SU-DHL-6 (cell line): ENCODE data around the gene GSK3B.

Experiments used
- H2AFZ ChIP-seq: fragments of 200-600 bp; sonication (generic); 2 replicates; pipeline ENCODE4 v1.6.1; 2014; ENCODE audit warnings: low read depth, mild to moderate bottlenecking, moderate library complexity, mixed read lengths, antibody characterized with exemption, low read length; ENCODE audit not compliant: severe bottlenecking
- H3F3A ChIP-seq: fragments of 200-600 bp; shearing (Covaris generic); 2 replicates; pipeline ENCODE4 v1.6.0; 2016; ENCODE audit warnings: antibody characterized with exemption, mild to moderate bottlenecking; ENCODE audit not compliant: insufficient read depth
- H3K27ac ChIP-seq: fragments of 200-600 bp; sonication (generic); 2 replicates; pipeline ENCODE4 v1.5.1; 2016; ENCODE audit warnings: low read depth, mild to moderate bottlenecking, low read length, moderate library complexity, mixed read lengths
- H3K27me3 ChIP-seq: fragments of 200-600 bp; sonication (generic), shearing (Covaris generic); 2 replicates; pipeline ENCODE4 v1.6.0; 2014; ENCODE audit warnings: mild to moderate bottlenecking, low read length
- H3K36me3 ChIP-seq: fragments of 200-600 bp; sonication (generic); 2 replicates; pipeline ENCODE4 v1.6.1; 2014; ENCODE audit warnings: mild to moderate bottlenecking, low read length, mixed read lengths
- H3K4me2 ChIP-seq: fragments of 300-600, 200-600 bp; shearing (Covaris generic), sonication (generic); 2 replicates; pipeline ENCODE4 v1.6.0; 2014; ENCODE audit warnings: low read length, low read depth, mild to moderate bottlenecking; ENCODE audit not compliant: poor library complexity, severe bottlenecking
- H3K4me3 ChIP-seq: fragments of 200-600 bp; sonication (generic); 2 replicates; pipeline ENCODE4 v1.5.1; 2014; ENCODE audit warnings: antibody characterized with exemption, low read length, mild to moderate bottlenecking, mixed read lengths; ENCODE audit not compliant: insufficient read depth, poor library complexity, severe bottlenecking
- H3K79me2 ChIP-seq: fragments of 200-600 bp; sonication (generic); 2 replicates; pipeline ENCODE4 v1.6.1; 2014; ENCODE audit warnings: mild to moderate bottlenecking, low read length, moderate library complexity; ENCODE audit not compliant: insufficient read depth
- H3K9ac ChIP-seq: fragments of 200-600 bp; sonication (generic); 2 replicates; pipeline ENCODE4 v1.7.0; 2014; ENCODE audit warnings: mild to moderate bottlenecking, low read length
- H3K9me2 ChIP-seq: fragments of 200-600 bp; sonication (generic); replicated peaks from 2 replicates; pipeline ENCODE4 v1.6.1; 2014; ENCODE audit warnings: low read length; ENCODE audit not compliant: insufficient read depth
- H3K9me3 ChIP-seq: fragments of 200-600 bp; sonication (generic); 2 replicates; pipeline ENCODE4 v1.6.1; 2014; ENCODE audit warnings: low read length, mixed read lengths; ENCODE audit not compliant: insufficient read depth
- H4K20me1 ChIP-seq: fragments of 200-600 bp; sonication (generic); 2 replicates; pipeline ENCODE4 v1.6.1; 2014; ENCODE audit warnings: low read depth, mild to moderate bottlenecking, antibody characterized with exemption, low read length, moderate library complexity, mixed read lengths
- EZH2phosphoT487 ChIP-seq: fragments of 200-600 bp; sonication (generic), shearing (Covaris generic); conservative IDR thresholded peaks from 2 replicates; pipeline ENCODE4 v1.6.1; 2018; ENCODE audit warnings: mild to moderate bottlenecking, antibody characterized with exemption, low read length, moderate library complexity, mixed read lengths
- TF ChIP-seq, protein P1 (sequence below): fragments of 200-600 bp; sonication (generic); IDR thresholded peaks from one replicate; pipeline ENCODE4 v1.5.1; 2017; ENCODE audit warnings: antibody characterized with exemption, mild to moderate bottlenecking, low read length, moderate library complexity; ENCODE audit not compliant: insufficient read depth, poor library complexity, severe bottlenecking

Gene GSK3B

DNA sequence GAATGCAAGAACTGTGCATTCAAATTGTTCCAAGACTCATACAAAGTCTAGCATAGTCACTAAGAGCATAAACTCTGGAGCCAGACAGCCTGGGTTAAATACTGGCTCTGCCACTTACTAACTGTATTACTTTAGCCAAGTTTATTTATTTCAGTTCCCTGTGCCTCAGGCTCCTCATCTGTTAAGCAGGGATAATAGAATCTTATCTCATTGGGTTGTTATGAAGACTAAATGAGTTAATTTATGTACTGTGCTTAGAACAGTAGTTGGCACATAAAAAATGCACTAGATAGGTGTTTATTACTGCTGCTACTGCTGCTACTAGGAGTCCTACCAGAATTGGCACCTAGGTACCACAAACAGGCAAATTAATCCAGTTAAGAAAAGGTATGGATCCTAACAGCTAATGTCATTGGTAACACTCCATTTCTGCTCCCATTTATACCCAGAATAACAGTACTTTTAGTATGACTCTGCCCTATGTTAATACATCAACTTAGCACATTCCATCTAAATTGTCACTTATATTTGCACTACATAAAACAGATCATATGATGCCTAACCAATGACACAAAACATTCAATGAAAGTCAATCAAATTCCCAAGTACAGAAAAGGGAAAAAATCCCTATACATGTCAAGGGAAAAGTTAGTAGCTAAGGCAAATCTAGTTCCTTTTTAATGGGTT, 45.7 kb downstream of the GSK3B start:
- Histone ChIP-seq H4K20me1 (0 out of 2 replicates have a peak, but pooled peaks cover 4% of the 10 kb centered on the region), H3K9me2 (no peaks in the 10 kb centered on the region), H3K27ac (no peak overlapping the region), H3K36me3 (peaks cover 31% of the 10 kb centered on the region), H3K4me2 (no peak overlapping the region), H3K27me3 (no peaks in the 10 kb centered on the region), H3K9me3 (peaks cover 10% of the 10 kb centered on the region; the same call in 1 of the 2 replicates), H2AFZ (no peak overlapping the region), H3K4me3 (no peak overlapping the region), H3K9ac (no peak overlapping the region), H3K79me2 (peaks cover 98% of the 10 kb centered on the region), H3F3A (no peaks in the 10 kb centered on the region)
- TF ChIP-seq, protein P1, sequence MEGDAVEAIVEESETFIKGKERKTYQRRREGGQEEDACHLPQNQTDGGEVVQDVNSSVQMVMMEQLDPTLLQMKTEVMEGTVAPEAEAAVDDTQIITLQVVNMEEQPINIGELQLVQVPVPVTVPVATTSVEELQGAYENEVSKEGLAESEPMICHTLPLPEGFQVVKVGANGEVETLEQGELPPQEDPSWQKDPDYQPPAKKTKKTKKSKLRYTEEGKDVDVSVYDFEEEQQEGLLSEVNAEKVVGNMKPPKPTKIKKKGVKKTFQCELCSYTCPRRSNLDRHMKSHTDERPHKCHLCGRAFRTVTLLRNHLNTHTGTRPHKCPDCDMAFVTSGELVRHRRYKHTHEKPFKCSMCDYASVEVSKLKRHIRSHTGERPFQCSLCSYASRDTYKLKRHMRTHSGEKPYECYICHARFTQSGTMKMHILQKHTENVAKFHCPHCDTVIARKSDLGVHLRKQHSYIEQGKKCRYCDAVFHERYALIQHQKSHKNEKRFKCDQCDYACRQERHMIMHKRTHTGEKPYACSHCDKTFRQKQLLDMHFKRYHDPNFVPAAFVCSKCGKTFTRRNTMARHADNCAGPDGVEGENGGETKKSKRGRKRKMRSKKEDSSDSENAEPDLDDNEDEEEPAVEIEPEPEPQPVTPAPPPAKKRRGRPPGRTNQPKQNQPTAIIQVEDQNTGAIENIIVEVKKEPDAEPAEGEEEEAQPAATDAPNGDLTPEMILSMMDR: no peak

DNA sequence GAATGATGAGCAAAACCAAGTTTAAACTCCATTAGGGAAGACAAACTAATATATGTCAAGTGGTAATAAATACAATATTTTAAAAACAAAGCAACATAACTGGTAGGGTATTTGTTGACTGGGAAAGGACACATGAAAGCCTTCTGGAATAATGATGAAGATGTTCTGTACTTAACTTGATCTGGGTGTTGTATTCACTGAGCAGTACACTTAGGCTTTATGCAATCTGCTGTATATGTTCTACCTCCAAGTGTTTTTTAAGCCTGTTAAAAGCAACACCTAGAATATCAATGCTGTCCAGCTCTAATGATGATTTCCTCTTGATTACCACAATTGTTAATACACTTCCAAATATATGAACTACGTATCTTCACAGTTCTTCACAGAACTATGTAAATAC, 46.6 kb downstream of the GSK3B start:
- Histone ChIP-seq H3K36me3 (peaks cover 31% of the 10 kb centered on the region), H3K27me3 (no peaks in the 10 kb centered on the region), H2AFZ (no peak overlapping the region), H3K4me3 (no peak overlapping the region), H3K9me2 (no peaks in the 10 kb centered on the region), H3K4me2 (no peak overlapping the region), H4K20me1 (0 out of 2 replicates have a peak, but pooled peaks cover 4% of the 10 kb centered on the region), H3F3A (no peaks in the 10 kb centered on the region), H3K79me2 (peaks cover 98% of the 10 kb centered on the region), H3K9me3 (peaks cover 10% of the 10 kb centered on the region; the same call in 1 of the 2 replicates), H3K27ac (no peak overlapping the region), H3K9ac (no peak overlapping the region)
- no peak for TF ChIP-seq EZH2phosphoT487
- TF ChIP-seq, protein P1: no peak

DNA sequence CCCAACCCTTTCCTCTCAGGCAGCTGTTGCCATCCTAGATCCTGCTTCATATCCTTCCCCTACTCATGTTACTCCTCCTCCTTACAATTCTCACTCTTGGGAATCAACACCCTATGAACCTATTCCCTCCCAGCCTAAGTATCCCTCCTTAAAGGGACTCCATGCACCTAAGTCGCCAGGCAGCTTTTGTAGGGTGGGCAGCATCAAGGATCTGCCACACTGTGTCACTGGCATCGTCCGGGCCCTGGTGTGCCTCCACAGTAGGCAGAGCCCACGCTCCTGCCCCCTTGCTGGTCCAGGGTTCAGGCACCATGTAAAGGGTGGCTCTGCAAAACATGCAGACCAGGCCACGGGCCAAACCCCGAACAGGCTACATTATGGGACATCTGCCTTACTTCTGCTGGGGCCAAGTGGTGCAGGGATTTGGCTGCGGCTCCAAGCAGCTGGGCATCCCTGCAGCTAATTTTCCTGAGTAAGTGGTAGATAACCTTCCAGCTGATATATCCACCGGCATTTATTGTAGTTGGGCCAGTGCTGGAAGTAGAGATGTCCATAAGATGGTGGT, 53.4 kb downstream of the GSK3B start:
- Histone ChIP-seq H3K27ac (no peak overlapping the region), H3F3A (0 out of 2 replicates have a peak, but pooled peaks cover 6% of the 10 kb centered on the region), H3K79me2 (peaks cover 100% of the 10 kb centered on the region), H3K4me2 (no peak overlapping the region), H3K9me2 (no peaks in the 10 kb centered on the region), H3K9me3 (peaks cover 35% of the 10 kb centered on the region), H3K36me3 (peaks cover 49% of the 10 kb centered on the region), H4K20me1 (no peaks in the 10 kb centered on the region), H3K4me3 (no peak overlapping the region), H3K27me3 (no peaks in the 10 kb centered on the region), H2AFZ (no peak overlapping the region), H3K9ac (no peak overlapping the region)
- TF ChIP-seq EZH2phosphoT487: no peak
- TF ChIP-seq, protein P1: no peak
